GM19240 (cell line): ENCODE measurements around the gene TPRN.

Experiments used
- DNase-seq: peaks from one replicate; pipeline ENCODE4 v3.0.0; 2011; ENCODE audit warnings: low spot score; ENCODE audit not compliant: insufficient read length

The TPRN gene

GRCh38 chr9:137174722-137175293, 25.7 kb downstream of the TPRN start:
- no peak for DNase-seq

GRCh38 chr9:137173796-137174664, 26.5 kb downstream of the TPRN start:
- DNase-seq: no peak

DNA sequence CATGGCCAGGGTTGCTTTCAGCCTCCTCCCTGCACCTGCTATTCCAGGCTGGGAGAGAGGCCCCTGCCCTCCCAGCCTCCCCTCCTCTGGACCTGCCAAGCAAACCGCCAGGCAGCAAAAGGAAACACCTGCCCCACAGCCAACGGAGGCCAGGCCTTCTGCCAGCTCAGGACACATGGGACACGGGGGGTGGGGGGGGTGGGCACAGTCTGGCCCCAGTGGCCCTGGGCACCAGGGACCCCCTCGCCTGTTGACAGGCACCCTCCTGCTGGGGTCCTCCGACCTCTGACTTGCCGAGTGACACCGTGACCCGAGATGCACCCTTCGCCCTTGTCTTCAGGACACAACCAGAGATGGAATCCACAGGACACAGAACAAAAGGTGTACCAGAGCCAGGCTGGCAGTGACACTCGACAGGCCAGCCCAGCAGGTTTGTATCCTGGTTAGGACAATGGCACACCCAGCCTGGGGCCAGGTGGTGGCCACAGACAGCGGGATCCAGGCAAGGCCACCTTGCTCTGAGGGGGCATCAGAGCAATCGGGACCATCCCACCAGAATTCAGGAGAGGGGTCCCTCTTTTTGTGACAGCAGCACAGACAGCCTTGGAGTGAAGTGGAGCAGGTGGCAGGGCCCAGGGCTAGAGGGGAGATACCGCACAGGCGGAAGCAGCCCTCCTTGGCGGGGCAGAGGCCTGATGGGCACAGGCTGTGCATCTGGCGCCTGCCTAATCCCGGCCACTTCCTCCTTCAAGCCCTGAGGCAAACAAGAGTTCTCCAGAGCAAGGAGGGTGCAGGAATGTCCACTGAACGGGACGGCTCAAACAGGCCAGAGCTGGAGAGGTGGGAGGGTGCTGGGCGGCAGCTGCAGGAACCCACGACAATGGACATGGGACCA, 27.4 kb downstream of the TPRN start:
- DNase-seq: no peak

- no peak for DNase-seq
Observed at GRCh38 chr9:137171149-137171900, 29.2 kb downstream of the TPRN start.

- no peak for DNase-seq
Observed at GRCh38 chr9:137170486-137171148, 29.9 kb downstream of the TPRN start.

GRCh38 chr9:137169896-137170358, 30.6 kb downstream of the TPRN start, which contains the start of gene LRRC26:
Gene LRRC26, minus strand, starts transcription at chr9:137170051. Its CDS starts 108 bp downstream, at chr9:137169943.
- DNase-seq: no peak

DNA sequence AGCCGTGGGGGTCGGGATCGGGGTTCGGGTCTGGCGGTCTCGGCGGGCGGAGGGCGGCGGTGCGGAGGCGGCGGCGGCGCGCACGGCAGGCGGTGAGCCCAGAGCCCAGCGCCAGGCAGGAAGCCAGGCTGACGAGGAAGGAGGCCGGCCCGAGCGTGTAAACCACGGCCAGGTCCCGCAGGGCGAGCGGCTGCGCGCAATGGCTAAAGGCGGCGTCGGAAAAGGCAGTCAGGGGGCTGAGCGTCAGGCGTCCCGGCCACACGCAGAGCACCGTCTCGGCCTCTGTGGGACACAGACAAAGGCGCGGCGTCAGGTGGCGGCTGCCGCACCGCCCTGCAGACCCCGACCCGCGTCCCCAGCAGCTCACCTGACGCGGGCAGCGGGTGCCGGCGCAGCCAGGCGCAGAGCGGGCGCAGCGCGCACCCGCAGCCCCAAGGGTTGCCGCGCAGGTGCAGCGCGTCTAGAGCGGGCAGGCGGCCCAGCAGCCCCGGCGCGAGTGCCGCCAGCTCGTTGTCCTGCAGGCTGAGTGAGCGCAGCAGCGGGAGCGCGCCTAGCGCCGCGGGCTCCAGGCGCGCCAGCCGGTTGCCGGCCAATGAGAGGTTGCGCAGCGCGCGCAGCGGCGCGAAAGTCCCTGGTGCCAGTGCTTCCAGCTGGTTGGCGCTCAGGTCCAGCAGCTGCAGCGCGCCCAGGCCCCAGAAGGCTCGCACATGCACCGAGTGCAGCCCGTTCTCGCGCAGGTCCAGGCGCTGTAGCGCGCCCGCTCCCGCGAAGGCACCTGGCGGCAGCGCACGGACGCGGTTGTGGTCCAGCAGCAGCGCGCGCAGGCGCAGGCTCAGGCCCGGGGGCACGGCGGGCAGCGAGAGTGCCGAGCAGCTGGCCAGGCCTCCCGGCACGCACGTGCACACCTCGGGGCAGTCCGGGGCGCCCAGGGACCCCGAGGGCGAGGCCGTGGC, 31.4 kb downstream of the TPRN start:
- no peak for DNase-seq

DNA sequence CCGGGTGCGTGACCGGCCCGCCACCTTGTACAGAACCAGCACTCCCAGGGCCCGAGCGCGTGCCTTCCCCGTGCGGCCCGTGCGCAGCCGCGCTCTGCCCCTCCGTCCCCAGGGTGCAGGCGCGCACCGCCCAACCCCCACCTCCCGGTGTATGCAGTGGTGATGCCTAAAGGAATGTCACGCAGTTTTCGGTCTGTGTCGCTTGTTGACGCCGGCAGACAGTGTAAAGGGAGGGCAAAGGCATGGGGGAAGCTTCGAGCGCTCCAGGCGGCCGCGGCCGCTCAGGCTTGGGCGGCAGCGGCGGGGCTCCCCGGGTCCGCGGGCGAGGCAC, 32.0 kb downstream of the TPRN start:
- DNase-seq: no peak

DNA sequence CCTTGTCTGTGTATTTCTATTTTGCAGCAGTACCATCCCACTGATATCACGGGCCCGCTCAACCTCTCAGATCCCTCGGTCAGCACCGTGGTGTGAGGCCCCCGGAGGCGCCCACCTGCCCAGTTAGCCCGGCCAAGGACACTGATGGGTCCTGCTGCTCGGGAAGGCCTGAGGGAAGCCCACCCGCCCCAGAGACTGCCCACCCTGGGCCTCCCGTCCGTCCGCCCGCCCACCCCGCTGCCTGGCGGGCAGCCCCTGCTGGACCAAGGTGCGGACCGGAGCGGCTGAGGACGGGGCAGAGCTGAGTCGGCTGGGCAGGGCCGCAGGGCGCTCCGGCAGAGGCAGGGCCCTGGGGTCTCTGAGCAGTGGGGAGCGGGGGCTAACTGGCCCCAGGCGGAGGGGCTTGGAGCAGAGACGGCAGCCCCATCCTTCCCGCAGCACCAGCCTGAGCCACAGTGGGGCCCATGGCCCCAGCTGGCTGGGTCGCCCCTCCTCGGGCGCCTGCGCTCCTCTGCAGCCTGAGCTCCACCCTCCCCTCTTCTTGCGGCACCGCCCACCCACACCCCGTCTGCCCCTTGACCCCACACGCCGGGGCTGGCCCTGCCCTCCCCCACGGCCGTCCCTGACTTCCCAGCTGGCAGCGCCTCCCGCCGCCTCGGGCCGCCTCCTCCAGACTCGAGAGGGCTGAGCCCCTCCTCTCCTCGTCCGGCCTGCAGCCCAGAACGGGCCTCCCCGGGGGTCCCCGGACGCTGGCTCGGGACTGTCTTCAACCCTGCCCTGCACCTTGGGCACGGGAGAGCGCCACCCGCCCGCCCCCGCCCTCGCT, 32.6 kb downstream of the TPRN start:
- no peak for DNase-seq

DNA sequence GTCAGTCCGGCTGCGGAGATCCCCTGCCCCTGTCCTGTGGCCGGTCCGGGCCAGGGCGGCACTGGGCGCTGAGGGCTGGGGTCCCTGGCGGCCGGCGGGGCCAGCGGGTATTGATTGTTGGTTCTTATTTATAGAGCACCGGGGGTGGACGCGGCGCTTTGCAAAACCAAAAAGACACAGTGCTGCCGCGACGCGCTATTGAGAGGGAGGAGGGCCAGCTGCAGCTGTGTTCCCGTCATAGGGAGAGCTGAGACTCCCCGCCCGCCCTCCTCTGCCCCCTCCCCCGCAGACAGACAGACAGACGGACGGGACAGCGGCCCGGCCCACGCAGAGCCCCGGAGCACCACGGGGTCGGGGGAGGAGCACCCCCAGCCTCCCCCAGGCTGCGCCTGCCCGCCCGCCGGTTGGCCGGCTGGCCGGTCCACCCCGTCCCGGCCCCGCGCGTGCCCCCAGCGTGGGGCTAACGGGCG, 33.2 kb downstream of the TPRN start:
- no peak for DNase-seq

DNA sequence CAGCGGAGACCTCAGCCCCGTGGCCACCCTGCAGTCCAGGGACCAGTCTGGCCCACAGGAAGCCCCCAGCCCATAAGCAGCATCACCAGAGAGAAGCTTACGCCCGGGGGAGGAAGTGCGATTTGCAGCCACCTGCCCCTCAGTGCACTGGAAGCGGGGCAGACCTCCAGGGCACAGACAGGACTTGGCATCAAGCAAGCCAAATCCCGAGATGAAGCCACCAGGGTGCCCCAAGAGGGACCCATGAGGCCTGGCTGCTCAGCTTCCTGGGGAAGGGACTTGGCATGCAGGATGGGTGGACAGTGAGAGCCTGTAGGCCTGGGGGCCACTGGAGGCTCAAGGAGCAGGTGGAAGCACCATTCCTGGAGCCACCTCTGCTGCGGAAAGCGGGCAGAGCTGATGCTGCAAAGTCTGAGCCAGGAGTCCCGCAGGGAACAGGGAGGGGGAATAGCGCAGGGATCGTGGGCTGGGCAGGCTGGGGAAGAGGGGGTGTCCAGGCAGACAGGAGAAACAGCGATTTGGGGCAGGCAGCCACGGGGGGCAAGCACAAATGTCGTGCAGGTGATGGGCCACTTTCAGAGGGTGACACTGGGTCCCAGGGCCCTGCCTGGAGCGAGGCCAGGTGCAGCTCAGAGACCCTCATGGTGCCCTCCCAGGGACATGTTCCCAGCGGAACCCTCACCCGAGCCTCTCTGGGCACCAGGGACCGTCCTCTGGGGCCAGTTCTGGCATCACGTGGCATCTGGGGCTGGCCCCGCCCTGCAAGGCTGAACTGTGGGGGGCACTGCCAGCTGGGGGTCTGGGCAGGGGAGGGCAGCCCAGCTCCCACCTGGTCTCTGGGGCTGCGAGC, 33.9 kb downstream of the TPRN start:
- no peak for DNase-seq

DNA sequence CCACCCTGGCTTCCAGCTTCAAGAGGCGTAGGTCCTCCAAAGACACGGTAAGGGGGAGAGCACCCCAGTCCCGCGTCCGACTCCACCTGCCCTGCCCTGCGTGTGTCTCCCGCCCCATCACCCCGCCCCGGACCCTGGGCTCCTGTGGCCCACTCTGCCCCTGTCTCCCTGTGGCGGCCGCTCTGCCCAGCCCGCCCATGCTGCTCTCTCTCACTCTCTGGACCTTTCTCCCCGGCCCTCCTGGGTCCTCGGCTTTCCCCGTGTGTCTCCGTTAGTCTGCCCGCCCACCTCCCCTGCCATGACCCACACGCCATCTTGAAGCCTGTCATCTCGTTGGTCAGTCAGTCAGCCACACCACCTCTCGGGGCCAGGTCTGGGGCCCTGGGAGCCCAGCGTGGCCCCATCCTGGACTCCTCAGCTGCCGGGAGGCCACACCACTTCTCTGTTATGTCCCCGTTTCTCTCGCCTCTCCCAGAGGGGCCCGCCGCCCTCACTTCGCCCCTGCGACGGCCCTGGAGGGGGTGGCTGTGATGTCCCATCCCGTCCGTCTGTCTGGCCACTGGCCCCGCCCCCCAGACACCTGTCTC, 35.2 kb downstream of the TPRN start:
- DNase-seq: no peak

GRCh38 chr9:137164370-137165249, 35.9 kb downstream of the TPRN start:
- no peak for DNase-seq

DNA sequence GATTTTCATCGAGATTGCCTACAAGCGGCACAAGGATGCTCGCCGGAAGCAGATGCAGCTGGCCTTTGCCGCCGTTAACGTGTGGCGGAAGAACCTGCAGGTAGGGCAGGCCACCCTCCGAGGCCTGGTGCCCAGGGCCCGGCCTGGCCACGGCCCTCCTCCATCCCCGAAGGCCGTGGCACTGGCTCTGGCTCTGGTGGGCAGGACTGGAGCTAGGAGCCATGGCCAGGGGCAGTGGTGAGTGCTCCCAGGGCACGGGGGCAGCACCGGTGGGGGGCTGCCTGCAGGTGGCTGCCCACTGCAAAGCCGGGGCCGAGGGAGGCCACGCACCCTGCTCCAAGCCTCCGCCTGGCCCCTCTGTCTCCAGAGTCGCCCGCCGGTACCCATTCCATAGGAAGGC, 36.7 kb downstream of the TPRN start:
- no peak for DNase-seq

- no peak for DNase-seq
Observed at GRCh38 chr9:137163365-137163715, 37.2 kb downstream of the TPRN start.
